ENCODE data around the gene ETNPPL. TPM values are rescaled to one million over a fixed set of nuclear protein-coding genes. Genes with fewer than 3 reads are reported as not detected.

ETNPPL gene
- total RNA-seq, 4 donors from 2014 or later, result not detected

DNA sequence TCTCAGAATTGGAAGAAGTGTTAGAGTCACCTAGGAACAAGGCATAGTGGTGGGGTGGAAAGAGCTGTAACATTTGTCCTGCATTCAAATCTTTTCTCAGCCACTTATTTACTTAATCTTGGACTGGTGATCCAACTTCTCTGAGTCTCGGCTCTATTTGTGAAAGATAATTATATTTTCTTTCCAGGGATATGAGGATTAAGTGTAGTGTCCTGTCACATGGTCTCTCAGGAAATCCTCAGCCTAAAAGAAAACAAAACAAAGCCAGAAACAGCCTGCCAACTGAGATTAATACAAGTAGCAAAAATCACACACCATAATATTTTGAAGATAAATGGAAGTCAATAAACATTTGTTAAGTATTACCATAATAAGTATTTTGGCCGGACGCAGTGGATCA, 33.3 kb upstream of the ETNPPL start:
- no peaks in the 10 kb centered on the region for H3K9me3 ChIP-seq
- no peaks in the 10 kb centered on the region for H3K27me3 ChIP-seq
- H3K4me1 ChIP-seq, result no peaks in the 10 kb centered on the region
- no peak for DNase-seq
- H3K27ac ChIP-seq, result no peak overlapping the region
- no peak for TF ChIP-seq POLR2A (IDR thresholded peaks at IDR 0.05)
- TF ChIP-seq, protein P1, sequence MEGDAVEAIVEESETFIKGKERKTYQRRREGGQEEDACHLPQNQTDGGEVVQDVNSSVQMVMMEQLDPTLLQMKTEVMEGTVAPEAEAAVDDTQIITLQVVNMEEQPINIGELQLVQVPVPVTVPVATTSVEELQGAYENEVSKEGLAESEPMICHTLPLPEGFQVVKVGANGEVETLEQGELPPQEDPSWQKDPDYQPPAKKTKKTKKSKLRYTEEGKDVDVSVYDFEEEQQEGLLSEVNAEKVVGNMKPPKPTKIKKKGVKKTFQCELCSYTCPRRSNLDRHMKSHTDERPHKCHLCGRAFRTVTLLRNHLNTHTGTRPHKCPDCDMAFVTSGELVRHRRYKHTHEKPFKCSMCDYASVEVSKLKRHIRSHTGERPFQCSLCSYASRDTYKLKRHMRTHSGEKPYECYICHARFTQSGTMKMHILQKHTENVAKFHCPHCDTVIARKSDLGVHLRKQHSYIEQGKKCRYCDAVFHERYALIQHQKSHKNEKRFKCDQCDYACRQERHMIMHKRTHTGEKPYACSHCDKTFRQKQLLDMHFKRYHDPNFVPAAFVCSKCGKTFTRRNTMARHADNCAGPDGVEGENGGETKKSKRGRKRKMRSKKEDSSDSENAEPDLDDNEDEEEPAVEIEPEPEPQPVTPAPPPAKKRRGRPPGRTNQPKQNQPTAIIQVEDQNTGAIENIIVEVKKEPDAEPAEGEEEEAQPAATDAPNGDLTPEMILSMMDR (IDR thresholded peaks at IDR 0.05), result no peak
- H3K36me3 ChIP-seq, result no peaks in the 10 kb centered on the region
- intact Hi-C loops (cut with DNase I; ENCODE audit: low total_unique reads), result no loop called here
- H3K4me3 ChIP-seq, result no peak overlapping the region

DNA sequence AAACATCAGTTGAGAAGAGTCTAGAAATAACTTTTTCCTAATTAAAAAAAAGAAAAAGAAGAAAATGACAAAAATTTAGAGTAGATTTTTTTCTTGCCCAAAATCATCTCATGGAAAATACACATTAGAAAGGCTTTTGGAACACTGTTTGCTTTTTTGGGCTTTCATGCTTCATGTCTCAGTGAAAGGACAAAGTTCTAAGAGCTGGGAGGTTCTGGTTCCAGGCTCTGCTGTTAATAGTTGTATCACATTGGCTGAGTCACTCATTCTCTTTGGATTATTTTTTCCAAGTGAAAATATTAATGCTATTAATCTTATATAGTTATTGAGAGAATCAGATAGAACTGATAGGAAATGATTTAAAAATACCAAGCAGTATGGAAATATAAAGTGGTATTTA, 32.9 kb upstream of the ETNPPL start:
- intact Hi-C loops (cut with DNase I; ENCODE audit: low total_unique reads), result no loop called here
- H3K27me3 ChIP-seq, result no peaks in the 10 kb centered on the region
- DNase-seq, result no peak
- H3K9me3 ChIP-seq, result no peaks in the 10 kb centered on the region
- no peak overlapping the region for H3K4me3 ChIP-seq
- no peak for TF ChIP-seq POLR2A (IDR thresholded peaks at IDR 0.05)
- TF ChIP-seq, protein P1 (IDR thresholded peaks at IDR 0.05), result no peak
- H3K27ac ChIP-seq, result no peak overlapping the region
- no peaks in the 10 kb centered on the region for H3K36me3 ChIP-seq
- H3K4me1 ChIP-seq, result no peaks in the 10 kb centered on the region

DNA sequence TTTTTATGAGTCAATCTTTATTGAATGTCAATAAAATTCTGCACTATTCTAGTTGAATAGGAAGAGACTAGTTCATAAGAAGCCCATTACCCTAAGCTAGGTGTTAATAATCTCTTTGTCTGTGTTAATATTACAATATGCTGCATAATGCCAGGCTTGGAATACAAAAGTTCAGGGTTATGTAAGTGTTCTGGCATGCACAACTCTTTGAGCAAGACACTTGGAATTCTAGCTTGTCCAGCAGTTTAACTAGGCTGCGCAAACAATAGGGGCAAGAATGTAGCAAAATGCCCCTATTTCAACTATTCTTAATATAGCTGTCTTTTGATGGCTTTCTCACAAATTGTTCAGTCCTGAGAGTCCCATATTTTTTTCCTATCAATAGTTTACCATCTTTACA, 31.3 kb upstream of the ETNPPL start:
- H3K36me3 ChIP-seq, result no peaks in the 10 kb centered on the region

DNA sequence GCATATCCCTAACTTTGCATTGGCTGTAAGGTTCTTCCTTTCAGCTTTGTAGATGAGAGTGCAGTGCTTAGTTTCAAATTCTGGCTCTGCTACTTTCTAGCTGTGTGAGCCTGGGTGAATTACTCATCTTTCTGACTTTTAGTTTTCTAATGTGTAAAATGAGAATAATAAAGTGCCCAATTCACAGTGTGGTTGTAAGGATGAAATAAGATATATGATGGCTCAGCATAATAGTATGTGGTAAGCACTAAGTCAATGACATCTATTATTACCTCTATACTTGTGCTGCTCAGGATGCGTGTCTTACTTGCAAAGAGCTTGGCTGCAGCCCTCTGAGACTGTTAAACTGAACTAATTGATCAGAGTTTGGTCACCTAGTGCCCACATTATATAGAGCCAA, 30.6 kb upstream of the ETNPPL start:
- no peaks in the 10 kb centered on the region for H3K4me1 ChIP-seq
- H3K27me3 ChIP-seq, result no peaks in the 10 kb centered on the region
- no peak overlapping the region for H3K27ac ChIP-seq
- H3K9me3 ChIP-seq, result no peaks in the 10 kb centered on the region
- intact Hi-C loops (cut with DNase I; ENCODE audit: low total_unique reads), result no loop called here
- H3K4me3 ChIP-seq, result no peak overlapping the region
- DNase-seq, result no peak
- TF ChIP-seq, protein P1 (IDR thresholded peaks at IDR 0.05), result no peak
- no peak for TF ChIP-seq POLR2A (IDR thresholded peaks at IDR 0.05)
- H3K36me3 ChIP-seq, result no peaks in the 10 kb centered on the region

More for the DNA sequence above, 31.3 kb upstream of the ETNPPL start:
- TF ChIP-seq, protein P1 (IDR thresholded peaks at IDR 0.05), result no peak
- no peak for TF ChIP-seq POLR2A (IDR thresholded peaks at IDR 0.05)
- no peak for DNase-seq
- no peak overlapping the region for H3K4me3 ChIP-seq
- intact Hi-C loops (cut with DNase I; ENCODE audit: low total_unique reads), result no loop called here
- H3K4me1 ChIP-seq, result no peaks in the 10 kb centered on the region
- H3K27ac ChIP-seq, result no peak overlapping the region
- H3K27me3 ChIP-seq, result no peaks in the 10 kb centered on the region
- H3K9me3 ChIP-seq, result no peaks in the 10 kb centered on the region

DNA sequence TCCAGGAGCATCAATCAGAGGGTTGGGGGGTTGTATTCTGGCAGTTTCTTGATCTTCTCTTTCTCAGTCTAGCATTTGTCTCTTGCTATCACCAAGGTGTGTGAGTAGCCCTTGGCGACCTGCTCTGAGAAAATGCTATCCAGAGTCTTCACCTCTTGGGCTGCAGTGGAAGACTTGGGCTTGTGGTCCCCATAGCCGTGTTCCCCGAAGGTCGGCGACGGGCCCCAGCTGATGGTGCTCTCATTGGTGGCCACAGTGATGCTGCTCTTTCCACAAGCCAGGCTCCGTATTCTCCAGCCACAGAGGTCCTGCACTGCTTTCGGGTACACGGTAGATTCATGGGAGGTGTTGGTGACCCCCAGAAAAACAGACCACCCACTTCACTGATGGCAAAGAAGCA, 25.9 kb upstream of the ETNPPL start:
- no peaks in the 10 kb centered on the region for H3K36me3 ChIP-seq
- H3K9me3 ChIP-seq, result no peaks in the 10 kb centered on the region
- no peaks in the 10 kb centered on the region for H3K27me3 ChIP-seq
- H3K4me3 ChIP-seq, result no peak overlapping the region
- H3K4me1 ChIP-seq, result no peaks in the 10 kb centered on the region
- H3K27ac ChIP-seq, result no peak overlapping the region
- TF ChIP-seq, protein P1 (IDR thresholded peaks at IDR 0.05), result no peak
- no peak for TF ChIP-seq POLR2A (IDR thresholded peaks at IDR 0.05)
- DNase-seq, result no peak
- intact Hi-C loops (cut with DNase I; ENCODE audit: low total_unique reads), result no loop called here

Measured in uterus (tissue), 4 donors.